ENCODE data around the gene THSD7B.

THSD7B gene

GRCh38 chr2:137020452-137021196 is 255.3 kb downstream of the THSD7B start:
- H3K4me3 ChIP-seq (ENCODE audit: low read depth in 1 of 2, low read length in 2 of 2) = no peak overlapping the region
- no peak overlapping the region for H3K9ac ChIP-seq (ENCODE audit: low read depth in 1 of 2, low read length in 2 of 2)
- no peaks in the 10 kb centered on the region for H3K27me3 ChIP-seq (ENCODE audit: control insufficient read depth in 1 of 2, insufficient read depth in 2 of 2, low read length in 2 of 2)
- H3K9me3 ChIP-seq (ENCODE audit: control insufficient read depth in 1 of 2, low read length in 2 of 2) = no peaks in the 10 kb centered on the region
- H3K36me3 ChIP-seq (ENCODE audit: control insufficient read depth in 1 of 2, insufficient read depth in 2 of 2, low read length in 2 of 2) = no peaks in the 10 kb centered on the region
- H3K27ac ChIP-seq (ENCODE audit: low read depth, low read length) = no peak overlapping the region
- no peaks in the 10 kb centered on the region for H3K4me1 ChIP-seq (ENCODE audit: control insufficient read depth in 1 of 2, insufficient read depth in 2 of 2, low read length in 2 of 2)

DNA sequence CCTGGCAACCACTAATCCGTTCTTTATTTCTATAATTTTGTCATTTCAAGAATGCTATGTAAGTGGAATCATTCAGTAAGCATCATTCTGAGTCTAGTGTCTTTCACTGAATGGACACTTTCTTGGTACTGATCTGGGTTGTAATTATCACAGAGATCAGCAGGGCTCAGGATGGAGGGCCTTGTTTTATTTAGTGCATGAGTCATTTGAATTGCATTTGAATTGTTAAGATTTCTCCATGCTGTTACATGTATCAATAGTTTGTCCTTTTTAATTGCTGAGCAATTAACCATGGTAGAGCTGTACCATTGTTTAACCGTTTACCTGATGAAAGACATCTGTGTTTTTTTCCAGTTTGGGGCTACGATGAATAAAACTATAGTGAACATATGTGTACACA is 256.4 kb downstream of the THSD7B start:
- no peaks in the 10 kb centered on the region for H3K9me3 ChIP-seq (ENCODE audit: control insufficient read depth in 1 of 2, low read length in 2 of 2)
- no peak overlapping the region for H3K4me3 ChIP-seq (ENCODE audit: low read depth in 1 of 2, low read length in 2 of 2)
- no peak overlapping the region for H3K27ac ChIP-seq (ENCODE audit: low read depth, low read length)
- no peak overlapping the region for H3K9ac ChIP-seq (ENCODE audit: low read depth in 1 of 2, low read length in 2 of 2)
- no peaks in the 10 kb centered on the region for H3K27me3 ChIP-seq (ENCODE audit: control insufficient read depth in 1 of 2, insufficient read depth in 2 of 2, low read length in 2 of 2)
- H3K36me3 ChIP-seq (ENCODE audit: control insufficient read depth in 1 of 2, insufficient read depth in 2 of 2, low read length in 2 of 2) = no peaks in the 10 kb centered on the region
- no peaks in the 10 kb centered on the region for H3K4me1 ChIP-seq (ENCODE audit: control insufficient read depth in 1 of 2, insufficient read depth in 2 of 2, low read length in 2 of 2)

DNA sequence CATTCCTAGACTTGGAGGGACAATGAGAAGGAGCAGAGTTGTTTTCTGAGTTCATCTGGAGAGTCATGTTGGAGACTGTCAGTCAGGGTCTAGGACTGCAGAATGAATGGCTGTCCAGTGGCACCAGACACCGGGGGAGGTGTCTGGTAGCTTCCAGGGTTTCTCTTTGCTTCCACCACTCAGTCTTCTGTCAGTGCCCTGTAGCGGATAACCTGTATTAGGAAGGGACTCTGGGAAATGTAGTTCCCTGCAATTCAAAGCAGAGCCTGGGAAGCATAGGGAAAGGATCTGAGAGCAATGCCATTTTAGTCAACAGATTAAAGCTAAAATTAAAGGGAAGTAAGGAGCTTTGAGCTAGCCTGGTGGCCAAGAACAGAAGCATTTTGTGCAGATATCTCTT is 257.9 kb downstream of the THSD7B start:
- no peaks in the 10 kb centered on the region for H3K9me3 ChIP-seq (ENCODE audit: control insufficient read depth in 1 of 2, low read length in 2 of 2)
- no peak overlapping the region for H3K4me3 ChIP-seq (ENCODE audit: low read depth in 1 of 2, low read length in 2 of 2)
- H3K4me1 ChIP-seq (ENCODE audit: control insufficient read depth in 1 of 2, insufficient read depth in 2 of 2, low read length in 2 of 2) = no peaks in the 10 kb centered on the region
- H3K27ac ChIP-seq (ENCODE audit: low read depth, low read length) = no peak overlapping the region
- no peak overlapping the region for H3K9ac ChIP-seq (ENCODE audit: low read depth in 1 of 2, low read length in 2 of 2)
- H3K27me3 ChIP-seq (ENCODE audit: control insufficient read depth in 1 of 2, insufficient read depth in 2 of 2, low read length in 2 of 2) = no peaks in the 10 kb centered on the region
- no peaks in the 10 kb centered on the region for H3K36me3 ChIP-seq (ENCODE audit: control insufficient read depth in 1 of 2, insufficient read depth in 2 of 2, low read length in 2 of 2)

DNA sequence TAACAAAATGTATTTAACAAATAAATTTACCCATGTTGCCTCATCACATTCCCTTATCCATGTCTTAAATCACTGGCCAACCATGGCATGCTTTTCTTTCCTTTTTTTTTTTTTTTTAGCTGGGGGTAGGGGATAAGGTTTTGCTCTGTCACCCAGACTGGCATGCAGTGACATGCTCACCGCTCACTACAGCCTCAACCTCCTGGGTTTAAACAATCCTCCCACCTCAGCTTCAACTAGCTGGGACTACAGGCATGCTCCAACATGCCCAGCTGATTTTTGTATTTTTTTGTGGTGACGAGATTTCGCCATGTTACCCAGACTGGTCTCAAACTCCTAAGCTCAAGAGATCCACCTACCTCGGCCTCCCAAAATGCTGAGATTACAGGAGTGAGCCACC is 266.4 kb downstream of the THSD7B start:
- no peaks in the 10 kb centered on the region for H3K36me3 ChIP-seq (ENCODE audit: control insufficient read depth in 1 of 2, insufficient read depth in 2 of 2, low read length in 2 of 2)
- no peaks in the 10 kb centered on the region for H3K27me3 ChIP-seq (ENCODE audit: control insufficient read depth in 1 of 2, insufficient read depth in 2 of 2, low read length in 2 of 2)
- no peak overlapping the region for H3K4me3 ChIP-seq (ENCODE audit: low read depth in 1 of 2, low read length in 2 of 2)
- H3K27ac ChIP-seq (ENCODE audit: low read depth, low read length) = no peak overlapping the region
- no peaks in the 10 kb centered on the region for H3K4me1 ChIP-seq (ENCODE audit: control insufficient read depth in 1 of 2, insufficient read depth in 2 of 2, low read length in 2 of 2)
- no peaks in the 10 kb centered on the region for H3K9me3 ChIP-seq (ENCODE audit: control insufficient read depth in 1 of 2, low read length in 2 of 2)
- no peak overlapping the region for H3K9ac ChIP-seq (ENCODE audit: low read depth in 1 of 2, low read length in 2 of 2)

GRCh38 chr2:137036619-137037018 is 271.3 kb downstream of the THSD7B start:
- Histone ChIP-seq H3K9me3 (ENCODE audit: control insufficient read depth in 1 of 2, low read length in 2 of 2) (no peaks in the 10 kb centered on the region), H3K27ac (ENCODE audit: low read depth, low read length) (no peak overlapping the region), H3K9ac (ENCODE audit: low read depth in 1 of 2, low read length in 2 of 2) (no peak overlapping the region), H3K4me1 (ENCODE audit: control insufficient read depth in 1 of 2, insufficient read depth in 2 of 2, low read length in 2 of 2) (no peaks in the 10 kb centered on the region), H3K27me3 (ENCODE audit: control insufficient read depth in 1 of 2, insufficient read depth in 2 of 2, low read length in 2 of 2) (no peaks in the 10 kb centered on the region), H3K36me3 (ENCODE audit: control insufficient read depth in 1 of 2, insufficient read depth in 2 of 2, low read length in 2 of 2) (no peaks in the 10 kb centered on the region), H3K4me3 (ENCODE audit: low read depth in 1 of 2, low read length in 2 of 2) (no peak overlapping the region)

DNA sequence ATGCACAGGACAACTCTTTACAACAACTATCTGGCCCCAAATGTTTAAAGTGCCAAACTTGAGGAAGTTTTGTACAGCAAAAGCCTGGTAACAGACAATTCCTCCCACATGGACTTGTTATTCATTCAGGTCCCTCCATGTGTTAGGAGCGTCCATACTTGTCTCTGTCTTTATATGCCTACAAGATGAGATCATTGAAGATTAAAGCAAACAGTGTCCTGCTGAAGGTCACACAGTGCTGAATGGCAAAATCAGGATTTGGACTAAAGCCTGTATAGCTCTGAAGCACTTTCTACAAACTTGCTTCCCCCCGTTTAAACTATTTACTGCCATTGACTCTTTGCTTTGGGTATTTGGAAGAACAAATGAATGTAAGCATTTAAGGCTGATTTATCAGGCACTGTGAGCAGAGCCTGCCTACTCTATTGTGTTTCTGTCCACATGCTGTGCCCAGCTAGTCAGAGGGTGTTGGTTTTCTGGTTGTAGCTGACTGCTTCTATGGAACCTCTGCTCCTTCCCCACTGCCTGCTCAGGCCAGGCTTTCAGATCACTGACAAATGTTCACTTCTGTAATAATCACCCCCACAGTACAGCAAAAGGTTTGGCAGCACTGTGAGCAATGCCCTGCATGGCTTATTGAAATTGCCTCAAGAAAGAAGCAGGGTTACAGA is 274.3 kb downstream of the THSD7B start:
- Histone ChIP-seq H3K9me3 (ENCODE audit: control insufficient read depth in 1 of 2, low read length in 2 of 2) (no peaks in the 10 kb centered on the region), H3K4me3 (ENCODE audit: low read depth in 1 of 2, low read length in 2 of 2) (no peak overlapping the region), H3K9ac (ENCODE audit: low read depth in 1 of 2, low read length in 2 of 2) (no peak overlapping the region), H3K36me3 (ENCODE audit: control insufficient read depth in 1 of 2, insufficient read depth in 2 of 2, low read length in 2 of 2) (no peaks in the 10 kb centered on the region), H3K27ac (ENCODE audit: low read depth, low read length) (no peak overlapping the region), H3K27me3 (ENCODE audit: control insufficient read depth in 1 of 2, insufficient read depth in 2 of 2, low read length in 2 of 2) (no peaks in the 10 kb centered on the region), H3K4me1 (ENCODE audit: control insufficient read depth in 1 of 2, insufficient read depth in 2 of 2, low read length in 2 of 2) (no peaks in the 10 kb centered on the region)

GRCh38 chr2:137047369-137047768 is 282.0 kb downstream of the THSD7B start:
- Histone ChIP-seq H3K27me3 (ENCODE audit: control insufficient read depth in 1 of 2, insufficient read depth in 2 of 2, low read length in 2 of 2) (no peaks in the 10 kb centered on the region), H3K4me3 (ENCODE audit: low read depth in 1 of 2, low read length in 2 of 2) (no peak overlapping the region), H3K27ac (ENCODE audit: low read depth, low read length) (no peak overlapping the region), H3K36me3 (ENCODE audit: control insufficient read depth in 1 of 2, insufficient read depth in 2 of 2, low read length in 2 of 2) (no peaks in the 10 kb centered on the region), H3K4me1 (ENCODE audit: control insufficient read depth in 1 of 2, insufficient read depth in 2 of 2, low read length in 2 of 2) (no peaks in the 10 kb centered on the region), H3K9me3 (ENCODE audit: control insufficient read depth in 1 of 2, low read length in 2 of 2) (no peaks in the 10 kb centered on the region), H3K9ac (ENCODE audit: low read depth in 1 of 2, low read length in 2 of 2) (no peak overlapping the region)

DNA sequence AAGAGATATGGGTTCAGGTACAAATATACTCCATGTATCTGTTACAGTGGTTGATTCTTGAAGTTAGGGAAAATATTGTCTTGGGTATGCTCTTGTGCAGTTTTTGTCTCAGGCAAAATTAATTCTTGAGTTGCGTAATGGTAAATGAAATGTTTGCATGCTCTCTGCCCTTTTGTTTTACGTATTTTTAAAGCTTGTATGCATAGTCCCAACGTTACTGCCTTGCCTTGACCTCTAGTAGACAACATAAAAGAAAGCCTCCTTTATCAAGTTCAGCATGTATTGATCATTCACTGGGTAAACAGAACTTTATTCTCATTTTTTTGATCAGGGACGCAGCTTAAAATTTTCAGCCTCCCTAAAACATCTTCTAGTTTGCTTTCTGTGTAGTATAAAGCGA is 283.1 kb downstream of the THSD7B start:
- no peaks in the 10 kb centered on the region for H3K36me3 ChIP-seq (ENCODE audit: control insufficient read depth in 1 of 2, insufficient read depth in 2 of 2, low read length in 2 of 2)
- H3K9ac ChIP-seq (ENCODE audit: low read depth in 1 of 2, low read length in 2 of 2) = no peak overlapping the region
- H3K27ac ChIP-seq (ENCODE audit: low read depth, low read length) = no peak overlapping the region
- no peaks in the 10 kb centered on the region for H3K9me3 ChIP-seq (ENCODE audit: control insufficient read depth in 1 of 2, low read length in 2 of 2)
- no peaks in the 10 kb centered on the region for H3K4me1 ChIP-seq (ENCODE audit: control insufficient read depth in 1 of 2, insufficient read depth in 2 of 2, low read length in 2 of 2)
- H3K27me3 ChIP-seq (ENCODE audit: control insufficient read depth in 1 of 2, insufficient read depth in 2 of 2, low read length in 2 of 2) = no peaks in the 10 kb centered on the region
- no peak overlapping the region for H3K4me3 ChIP-seq (ENCODE audit: low read depth in 1 of 2, low read length in 2 of 2)

DNA sequence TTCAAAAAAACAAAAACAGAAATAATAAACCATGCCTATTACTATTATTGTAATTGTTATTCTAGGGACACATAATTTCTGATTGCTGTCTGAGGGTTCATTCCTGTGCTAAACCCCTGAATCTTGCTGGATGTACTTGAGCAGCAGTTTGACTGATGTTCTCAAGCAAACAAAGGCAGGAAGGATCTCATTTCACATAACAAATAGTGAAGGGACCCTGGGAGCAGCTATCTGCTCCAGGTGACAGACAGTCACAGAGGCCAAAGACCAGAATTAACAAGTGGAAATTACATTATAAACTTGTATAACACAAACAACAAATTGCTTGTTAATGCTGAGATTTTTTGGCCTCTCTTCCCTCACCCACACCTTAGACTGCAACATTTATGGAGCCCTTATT is 284.2 kb downstream of the THSD7B start:
- Histone ChIP-seq H3K9me3 (ENCODE audit: control insufficient read depth in 1 of 2, low read length in 2 of 2) (no peaks in the 10 kb centered on the region), H3K4me3 (ENCODE audit: low read depth in 1 of 2, low read length in 2 of 2) (no peak overlapping the region), H3K4me1 (ENCODE audit: control insufficient read depth in 1 of 2, insufficient read depth in 2 of 2, low read length in 2 of 2) (no peaks in the 10 kb centered on the region), H3K9ac (ENCODE audit: low read depth in 1 of 2, low read length in 2 of 2) (no peak overlapping the region), H3K27ac (ENCODE audit: low read depth, low read length) (no peak overlapping the region), H3K27me3 (ENCODE audit: control insufficient read depth in 1 of 2, insufficient read depth in 2 of 2, low read length in 2 of 2) (no peaks in the 10 kb centered on the region), H3K36me3 (ENCODE audit: control insufficient read depth in 1 of 2, insufficient read depth in 2 of 2, low read length in 2 of 2) (no peaks in the 10 kb centered on the region)

DNA sequence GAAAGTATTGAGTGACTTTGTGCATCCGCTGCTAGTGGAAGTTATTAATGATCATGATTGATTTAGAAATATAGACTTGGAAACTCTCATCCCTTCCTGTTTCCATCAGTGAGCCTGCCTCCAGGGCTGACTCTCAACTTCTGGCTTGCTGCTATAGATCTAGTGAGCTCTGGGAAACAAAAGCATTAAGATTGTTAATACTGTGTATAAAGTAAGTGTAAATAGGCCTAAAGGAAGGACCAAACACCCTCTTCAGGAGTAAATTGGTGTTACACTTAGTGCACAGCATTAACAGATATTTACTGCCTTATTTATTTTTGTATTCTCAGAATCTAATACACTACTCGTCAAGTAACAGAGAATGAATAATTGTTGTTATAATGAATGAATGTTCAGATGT is 285.6 kb downstream of the THSD7B start:
- H3K27ac ChIP-seq (ENCODE audit: low read depth, low read length) = no peak overlapping the region
- no peaks in the 10 kb centered on the region for H3K36me3 ChIP-seq (ENCODE audit: control insufficient read depth in 1 of 2, insufficient read depth in 2 of 2, low read length in 2 of 2)
- H3K27me3 ChIP-seq (ENCODE audit: control insufficient read depth in 1 of 2, insufficient read depth in 2 of 2, low read length in 2 of 2) = no peaks in the 10 kb centered on the region
- H3K9me3 ChIP-seq (ENCODE audit: control insufficient read depth in 1 of 2, low read length in 2 of 2) = no peaks in the 10 kb centered on the region
- no peak overlapping the region for H3K9ac ChIP-seq (ENCODE audit: low read depth in 1 of 2, low read length in 2 of 2)
- no peaks in the 10 kb centered on the region for H3K4me1 ChIP-seq (ENCODE audit: control insufficient read depth in 1 of 2, insufficient read depth in 2 of 2, low read length in 2 of 2)
- no peak overlapping the region for H3K4me3 ChIP-seq (ENCODE audit: low read depth in 1 of 2, low read length in 2 of 2)

All from duodenal mucosa (tissue), 2 donors.